PFSK-1 (cell line): ENCODE data around the gene ARPP21.

Experiments used
- FOXP2 ChIP-seq: optimal IDR thresholded peaks from 2 replicates; pipeline ENCODE3; 2011; ENCODE audit warnings: borderline replicate concordance, control low read depth, inconsistent platforms; ENCODE audit not compliant: insufficient read depth; ENCODE audit errors: extremely low read length, extremely low read depth
- POLR2AphosphoS5 ChIP-seq: IDR thresholded peaks from 2 replicates; pipeline ENCODE4 v1.6.1; 2012; ENCODE audit warnings: low read depth, mild to moderate bottlenecking, control low read depth, low read length, moderate library complexity
- SIN3A ChIP-seq: IDR thresholded peaks from 2 replicates; pipeline ENCODE4 v1.6.1; 2012; ENCODE audit warnings: mild to moderate bottlenecking, low read length, moderate library complexity, borderline replicate concordance; ENCODE audit not compliant: insufficient read depth
- TAF1 ChIP-seq: IDR thresholded peaks from 2 replicates; pipeline ENCODE4 v1.6.1; 2012; ENCODE audit warnings: low read length, control low read depth, borderline replicate concordance; ENCODE audit not compliant: insufficient read depth
- TF ChIP-seq, protein P1 (sequence below), 2 experiments: IDR thresholded peaks; 2 replicates each; pipeline versions ENCODE4 v1.6.1 to v1.8.0; 2011 to 2012; ENCODE audit warnings: low read depth in 2 of 2, low read length in 2 of 2, control low read depth in 1 of 2, inconsistent platforms in 1 of 2, mild to moderate bottlenecking in 1 of 2, moderate library complexity in 1 of 2; ENCODE audit not compliant: insufficient read depth in 1 of 2

ARPP21 gene

DNA sequence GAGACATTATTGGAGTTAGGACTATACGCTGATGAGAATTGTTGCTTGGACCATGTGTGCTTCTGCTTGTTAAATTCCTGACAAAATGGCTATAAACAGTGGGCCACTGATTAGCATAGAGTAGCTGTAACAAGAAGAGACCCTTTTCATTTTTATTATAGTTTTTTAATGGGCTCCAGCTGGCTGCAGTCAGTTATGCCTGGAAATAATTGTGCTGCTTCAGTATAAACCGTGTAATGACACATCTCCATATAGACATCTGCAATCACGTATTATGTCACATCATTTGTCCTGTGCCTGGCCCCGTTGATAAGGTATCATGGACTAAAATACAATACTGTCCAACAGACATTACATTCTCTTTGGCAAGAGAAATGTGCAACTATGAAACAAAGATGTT is 50.9 kb downstream of the ARPP21 start:
- no peak for TF ChIP-seq SIN3A
- no peak for TF ChIP-seq POLR2AphosphoS5
- no peak for TF ChIP-seq FOXP2
- no peak for TF ChIP-seq TAF1
- TF ChIP-seq, protein P1, sequence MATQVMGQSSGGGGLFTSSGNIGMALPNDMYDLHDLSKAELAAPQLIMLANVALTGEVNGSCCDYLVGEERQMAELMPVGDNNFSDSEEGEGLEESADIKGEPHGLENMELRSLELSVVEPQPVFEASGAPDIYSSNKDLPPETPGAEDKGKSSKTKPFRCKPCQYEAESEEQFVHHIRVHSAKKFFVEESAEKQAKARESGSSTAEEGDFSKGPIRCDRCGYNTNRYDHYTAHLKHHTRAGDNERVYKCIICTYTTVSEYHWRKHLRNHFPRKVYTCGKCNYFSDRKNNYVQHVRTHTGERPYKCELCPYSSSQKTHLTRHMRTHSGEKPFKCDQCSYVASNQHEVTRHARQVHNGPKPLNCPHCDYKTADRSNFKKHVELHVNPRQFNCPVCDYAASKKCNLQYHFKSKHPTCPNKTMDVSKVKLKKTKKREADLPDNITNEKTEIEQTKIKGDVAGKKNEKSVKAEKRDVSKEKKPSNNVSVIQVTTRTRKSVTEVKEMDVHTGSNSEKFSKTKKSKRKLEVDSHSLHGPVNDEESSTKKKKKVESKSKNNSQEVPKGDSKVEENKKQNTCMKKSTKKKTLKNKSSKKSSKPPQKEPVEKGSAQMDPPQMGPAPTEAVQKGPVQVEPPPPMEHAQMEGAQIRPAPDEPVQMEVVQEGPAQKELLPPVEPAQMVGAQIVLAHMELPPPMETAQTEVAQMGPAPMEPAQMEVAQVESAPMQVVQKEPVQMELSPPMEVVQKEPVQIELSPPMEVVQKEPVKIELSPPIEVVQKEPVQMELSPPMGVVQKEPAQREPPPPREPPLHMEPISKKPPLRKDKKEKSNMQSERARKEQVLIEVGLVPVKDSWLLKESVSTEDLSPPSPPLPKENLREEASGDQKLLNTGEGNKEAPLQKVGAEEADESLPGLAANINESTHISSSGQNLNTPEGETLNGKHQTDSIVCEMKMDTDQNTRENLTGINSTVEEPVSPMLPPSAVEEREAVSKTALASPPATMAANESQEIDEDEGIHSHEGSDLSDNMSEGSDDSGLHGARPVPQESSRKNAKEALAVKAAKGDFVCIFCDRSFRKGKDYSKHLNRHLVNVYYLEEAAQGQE (IDR thresholded peaks at IDR 0.05; ENCODE audit: insufficient read depth in 1 of 2, low read depth in 2 of 2, low read length in 2 of 2): no peak

DNA sequence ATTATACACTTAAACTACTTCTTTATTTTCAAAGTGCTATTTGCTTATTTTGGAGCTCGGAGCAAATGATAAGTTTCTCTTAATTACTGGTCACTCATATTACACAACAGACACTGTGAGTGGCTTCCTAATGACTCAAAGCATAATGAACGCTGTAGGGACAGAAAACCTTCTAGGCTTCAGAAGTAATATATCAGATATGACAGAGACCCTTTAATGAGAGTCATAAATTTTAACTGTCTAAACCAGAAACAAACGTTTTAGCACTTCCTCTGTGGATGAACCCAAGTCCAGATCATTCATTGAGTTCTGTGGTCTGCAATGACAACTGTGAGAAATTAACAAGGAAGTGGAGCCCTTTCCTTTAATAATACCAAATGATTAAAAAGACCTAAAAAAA is 66.6 kb downstream of the ARPP21 start:
- TF ChIP-seq SIN3A: no peak
- no peak for TF ChIP-seq FOXP2
- TF ChIP-seq TAF1: no peak
- TF ChIP-seq, protein P1 (IDR thresholded peaks at IDR 0.05; ENCODE audit: insufficient read depth in 1 of 2, low read depth in 2 of 2, low read length in 2 of 2): no peak
- no peak for TF ChIP-seq POLR2AphosphoS5

DNA sequence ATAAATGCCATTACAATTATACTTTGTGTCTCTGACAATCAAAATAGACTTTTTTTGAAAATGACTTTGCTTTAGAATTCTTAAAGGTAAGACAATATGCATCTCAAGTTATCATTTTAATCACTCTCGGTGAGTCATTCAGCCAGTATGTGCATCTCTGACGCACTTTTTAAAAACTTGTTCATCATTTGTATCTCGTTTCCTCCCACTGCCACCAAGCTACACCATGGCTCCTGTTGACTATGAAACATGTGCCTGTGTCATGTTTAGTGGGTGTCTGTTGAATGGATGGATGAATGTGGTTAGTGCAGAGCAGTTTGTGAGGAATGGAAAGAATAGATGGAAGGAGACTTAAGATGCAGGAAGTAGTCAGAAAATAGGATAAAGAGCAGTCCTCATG is 68.6 kb downstream of the ARPP21 start:
- no peak for TF ChIP-seq FOXP2
- no peak for TF ChIP-seq SIN3A
- no peak for TF ChIP-seq TAF1
- TF ChIP-seq, protein P1 (IDR thresholded peaks at IDR 0.05; ENCODE audit: insufficient read depth in 1 of 2, low read depth in 2 of 2, low read length in 2 of 2): no peak
- TF ChIP-seq POLR2AphosphoS5: no peak

DNA sequence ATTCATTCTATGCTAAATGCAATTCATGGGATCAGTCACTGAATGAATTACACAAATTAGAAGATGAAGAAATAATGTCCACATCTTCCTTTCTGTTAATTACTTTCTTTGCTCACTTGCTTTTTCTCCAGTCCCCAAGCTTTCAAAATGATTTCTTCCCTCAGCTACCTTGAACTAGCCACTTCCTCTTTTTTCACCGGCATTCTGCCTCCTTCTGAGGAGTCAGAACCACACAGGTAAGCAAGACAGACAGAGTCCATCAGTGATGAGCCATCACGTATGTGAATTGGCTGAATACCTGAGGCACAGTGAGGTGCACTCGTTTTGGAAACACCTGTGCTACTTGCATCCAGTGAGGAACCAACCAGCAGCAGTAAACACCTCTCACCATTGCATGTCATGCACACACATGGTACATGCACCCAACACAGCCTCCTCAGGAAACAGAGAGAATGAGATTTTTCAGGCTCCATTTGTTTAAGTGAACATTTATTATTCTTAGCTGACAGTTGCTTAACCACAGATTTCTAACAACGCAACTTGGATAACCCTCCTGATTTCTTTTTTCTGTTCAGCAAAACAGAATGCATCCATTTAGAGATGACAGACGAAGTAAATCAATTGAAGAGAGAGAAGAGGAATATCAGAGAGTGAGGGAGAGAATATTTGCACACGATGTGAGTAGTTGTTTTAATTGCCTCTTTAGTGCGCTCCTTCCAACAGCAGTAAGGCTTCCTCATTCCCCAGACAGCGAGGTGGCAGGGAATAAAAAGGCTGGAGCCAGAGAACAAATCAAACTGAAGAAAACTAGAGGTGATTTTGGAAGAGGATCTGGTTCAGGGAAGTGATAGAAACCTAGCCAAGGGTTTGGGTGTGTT is 69.3 kb downstream of the ARPP21 start:
- no peak for TF ChIP-seq FOXP2
- TF ChIP-seq, protein P1 (IDR thresholded peaks at IDR 0.05; ENCODE audit: insufficient read depth in 1 of 2, low read depth in 2 of 2, low read length in 2 of 2): no peak
- TF ChIP-seq SIN3A: no peak
- no peak for TF ChIP-seq TAF1
- no peak for TF ChIP-seq POLR2AphosphoS5

DNA sequence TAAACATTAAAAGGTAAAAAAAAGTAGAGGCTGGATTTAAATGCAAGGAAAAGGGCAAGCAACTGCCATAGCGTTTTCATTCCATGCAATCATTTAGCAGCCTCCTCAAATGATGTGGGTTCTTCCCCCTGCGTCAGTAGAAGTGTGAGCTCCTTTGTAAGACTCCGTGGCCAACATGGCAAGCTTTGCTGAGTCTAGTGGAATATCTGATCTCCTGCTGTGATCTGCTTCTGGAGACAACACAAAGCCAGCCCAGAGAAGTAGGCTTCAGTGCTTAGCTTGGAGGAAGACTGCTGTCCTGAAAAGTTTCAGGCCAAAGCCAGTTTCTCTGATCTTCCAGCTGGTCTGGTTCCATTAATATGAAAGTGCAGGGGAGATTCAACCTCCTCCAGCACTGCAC is 70.4 kb downstream of the ARPP21 start:
- TF ChIP-seq TAF1 (no peak), FOXP2 (no peak), POLR2AphosphoS5 (no peak), SIN3A (no peak)
- TF ChIP-seq, protein P1 (IDR thresholded peaks at IDR 0.05; ENCODE audit: insufficient read depth in 1 of 2, low read depth in 2 of 2, low read length in 2 of 2): no peak
